Measurements from ENCODE around the gene CORIN. TPM values are rescaled to one million over a fixed set of nuclear protein-coding genes. Genes with fewer than 3 reads are reported as not detected.

CORIN gene
- total RNA-seq, 1 experiment from 2014 or later: 3.5 TPM

DNA sequence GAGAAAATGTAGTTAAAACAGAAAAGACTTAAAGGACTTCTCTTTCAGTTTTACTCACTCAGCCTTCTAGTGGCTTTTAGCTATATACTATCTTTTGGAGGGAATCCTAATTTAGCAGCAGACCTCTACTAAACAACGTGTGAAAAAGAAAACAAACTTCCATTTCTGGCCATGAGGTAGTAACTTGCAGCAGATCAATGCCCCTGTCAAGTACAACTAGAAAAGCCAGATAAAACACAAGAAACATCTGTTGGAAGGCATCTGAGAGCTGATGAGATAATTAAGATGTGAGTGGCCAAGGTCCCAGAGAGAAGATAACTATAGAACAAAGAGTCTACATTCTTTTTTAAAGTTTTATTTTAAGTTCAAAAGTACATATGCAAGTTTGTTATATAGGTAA is 101.7 kb downstream of the CORIN start:
- no peaks in the 10 kb centered on the region for H3K9me2 ChIP-seq (ENCODE audit: insufficient read depth)
- intact Hi-C loops (cut with micrococcal nuclease): no loop called here
- no peaks in the 10 kb centered on the region for H3K27me3 ChIP-seq (ENCODE audit: insufficient read depth, low read length)
- no TSS peak for BruUV-seq (replicated peaks)
- H3K79me2 ChIP-seq (ENCODE audit: insufficient read depth, low read length): no peaks in the 10 kb centered on the region
- no peak overlapping the region for H3K9ac ChIP-seq (ENCODE audit: low read length)
- H3K36me3 ChIP-seq (ENCODE audit: control insufficient read depth in 1 of 2, insufficient read depth in 2 of 2, low read length in 2 of 2): no peaks in the 10 kb centered on the region
- H4K20me1 ChIP-seq (ENCODE audit: insufficient read depth): no peaks in the 10 kb centered on the region
- ChIA-PET RAD21 (ENCODE audit: low non-redundant PET in 1 of 2, low total read pairs in 2 of 2, uncharacterized antibody in 2 of 2, unreplicated experiment in 2 of 2) (no interaction called here), CTCF (no interaction called here), POLR2A (no interaction called here)
- H3K9me3 ChIP-seq (ENCODE audit: control insufficient read depth in 1 of 2, insufficient read depth in 1 of 2, low read depth in 1 of 2, low read length in 2 of 2): no peaks in the 10 kb centered on the region
- no peaks in the 10 kb centered on the region for H3K4me1 ChIP-seq (ENCODE audit: control insufficient read depth in 1 of 2, insufficient read depth in 2 of 2, low read length in 2 of 2)
- H2AFZ ChIP-seq (ENCODE audit: low read depth, low read length, poor library complexity, severe bottlenecking): no peak overlapping the region
- H3K4me3 ChIP-seq (replicated peaks in 1 of 2; ENCODE audit: low read depth in 1 of 2, low read length in 2 of 2): no peak overlapping the region
- H3K4me2 ChIP-seq (ENCODE audit: low read length): no peak overlapping the region
- DNase-seq (ENCODE audit: low read depth, low spot score) (no peak), ATAC-seq (no peak)
- no peak overlapping the region for H3K27ac ChIP-seq (ENCODE audit: low read depth, low read length)
- TF ChIP-seq SIN3A (IDR thresholded peaks at IDR 0.05; ENCODE audit: low read depth) (no peak), TCF7L2 (IDR thresholded peaks at IDR 0.05; ENCODE audit: borderline replicate concordance, extremely low read depth, insufficient read depth, insufficient read length) (no peak), EZH2phosphoT487 (IDR thresholded peaks at IDR 0.05; ENCODE audit: borderline replicate concordance) (no peak), YY1 (IDR thresholded peaks at IDR 0.05; ENCODE audit: extremely low read depth, insufficient replicate concordance, low read depth, low read length) (no peak), POLR2A (IDR thresholded peaks at IDR 0.05; ENCODE audit: borderline replicate concordance, extremely low read depth, insufficient read depth, insufficient read length) (no peak), RAD21 (IDR thresholded peaks at IDR 0.05; ENCODE audit: low read depth) (no peak)

DNA sequence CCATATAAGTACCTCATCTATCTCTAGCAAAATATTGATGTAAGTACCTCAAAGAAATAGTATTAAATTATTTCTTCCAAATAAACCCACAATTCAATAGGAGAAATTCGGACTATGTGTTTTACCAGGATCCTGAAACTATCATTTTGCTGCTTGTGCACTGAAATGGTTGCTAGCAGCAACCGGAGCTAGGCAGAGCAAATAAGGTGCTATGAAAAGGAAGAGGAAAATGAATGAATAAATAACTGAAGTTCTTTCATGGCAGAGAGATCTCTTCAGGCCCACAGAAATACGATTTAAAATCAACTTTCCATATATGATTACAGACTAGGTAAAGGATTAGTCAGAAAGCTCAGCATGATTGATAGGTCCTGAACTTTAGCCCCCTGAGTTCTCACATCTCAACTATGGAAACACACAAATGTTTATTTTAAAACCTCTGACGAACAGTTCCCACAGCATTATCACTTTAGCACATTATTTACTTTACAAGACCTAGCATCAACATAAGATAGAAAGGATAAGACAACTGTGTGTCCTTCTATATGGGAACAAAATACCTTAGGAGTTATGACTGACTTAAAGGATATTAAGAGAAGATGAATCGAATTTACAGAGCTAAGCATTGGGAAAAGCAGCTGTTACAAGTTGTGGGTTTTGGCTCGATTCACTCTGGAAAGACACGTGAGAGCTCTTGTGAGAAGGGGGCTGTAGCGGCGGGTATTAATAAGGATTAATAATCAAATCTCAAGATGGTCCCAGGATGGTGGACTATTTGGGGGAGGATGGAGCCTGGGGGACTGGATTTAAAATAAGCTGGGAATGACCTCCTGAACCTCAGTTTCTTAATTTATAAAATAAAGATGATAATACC is 104.3 kb downstream of the CORIN start:
- intact Hi-C loops (cut with micrococcal nuclease): no loop called here
- ATAC-seq (no peak), DNase-seq (ENCODE audit: low read depth, low spot score) (no peak)
- Histone ChIP-seq H3K36me3 (ENCODE audit: control insufficient read depth in 1 of 2, insufficient read depth in 2 of 2, low read length in 2 of 2) (no peaks in the 10 kb centered on the region), H2AFZ (ENCODE audit: low read depth, low read length, poor library complexity, severe bottlenecking) (no peak overlapping the region), H3K9me3 (ENCODE audit: control insufficient read depth in 1 of 2, insufficient read depth in 1 of 2, low read depth in 1 of 2, low read length in 2 of 2) (no peaks in the 10 kb centered on the region), H3K4me2 (ENCODE audit: low read length) (no peak overlapping the region), H3K27ac (ENCODE audit: low read depth, low read length) (no peak overlapping the region), H4K20me1 (ENCODE audit: insufficient read depth) (no peaks in the 10 kb centered on the region), H3K4me3 (replicated peaks in 1 of 2; ENCODE audit: low read depth in 1 of 2, low read length in 2 of 2) (no peak overlapping the region), H3K9ac (ENCODE audit: low read length) (no peak overlapping the region), H3K27me3 (ENCODE audit: insufficient read depth, low read length) (no peaks in the 10 kb centered on the region), H3K79me2 (ENCODE audit: insufficient read depth, low read length) (no peaks in the 10 kb centered on the region), H3K4me1 (ENCODE audit: control insufficient read depth in 1 of 2, insufficient read depth in 2 of 2, low read length in 2 of 2) (no peaks in the 10 kb centered on the region), H3K9me2 (ENCODE audit: insufficient read depth) (no peaks in the 10 kb centered on the region)
- RAD21 ChIA-PET (ENCODE audit: low non-redundant PET in 1 of 2, low total read pairs in 2 of 2, uncharacterized antibody in 2 of 2, unreplicated experiment in 2 of 2): no interaction called here
- TF ChIP-seq JUND (IDR thresholded peaks at IDR 0.05) (no peak), SP1 (IDR thresholded peaks at IDR 0.05; ENCODE audit: low read depth) (no peak), SIN3A (IDR thresholded peaks at IDR 0.05; ENCODE audit: low read depth) (no peak), FOSL1 (IDR thresholded peaks at IDR 0.05; ENCODE audit: low read depth) (no peak), EZH2phosphoT487 (IDR thresholded peaks at IDR 0.05; ENCODE audit: borderline replicate concordance) (no peak), RAD21 (IDR thresholded peaks at IDR 0.05; ENCODE audit: low read depth) (no peak), CEBPB (IDR thresholded peaks at IDR 0.05; ENCODE audit: low read depth) (no peak)
- CTCF ChIA-PET: no interaction called here
- BruUV-seq (replicated peaks): no TSS peak
- POLR2A ChIA-PET: no interaction called here

Measured in HCT116 (cell line).